Left ventricle myocardium inferior (tissue), 1 donor: ENCODE results near the gene GET4. TPM values are rescaled to one million over a fixed set of nuclear protein-coding genes. Genes with fewer than 3 reads are reported as not detected.

ENCODE experiments used
- DNase-seq: peaks from one replicate; pipeline ENCODE4 v3.0.0-alpha.2; 2020
- H3K27ac ChIP-seq: fragments of 200-600 bp; replicated peaks from 2 replicates; pipeline ENCODE4 v1.8.0; 2021
- H3K27me3 ChIP-seq: fragments of 200-600 bp; 2 replicates; pipeline ENCODE4 v1.8.0; 2021; ENCODE audit warnings: low read depth
- H3K36me3 ChIP-seq: fragments of 200-600 bp; 2 replicates; pipeline ENCODE4 v1.8.0; 2021
- H3K4me1 ChIP-seq: fragments of 200-600 bp; 2 replicates; pipeline ENCODE4 v1.8.0; 2021
- H3K4me3 ChIP-seq: fragments of 200-600 bp; 2 replicates; pipeline ENCODE4 v1.8.0; 2021; ENCODE audit warnings: mild to moderate bottlenecking, moderate library complexity
- H3K9me3 ChIP-seq: fragments of 200-600 bp; replicated peaks from 2 replicates; pipeline ENCODE4 v1.8.0; 2021
- CTCF ChIP-seq: fragments of 200-600 bp; IDR thresholded peaks from 2 replicates; pipeline ENCODE4 v1.8.0; 2021; ENCODE audit warnings: antibody characterized with exemption, mild to moderate bottlenecking, borderline replicate concordance
- intact Hi-C: fragments of 100-400 bp; cut with micrococcal nuclease; formaldehyde crosslinking; loops from one replicate; pipeline ENCODE4 v1.11.0; 2022
- total RNA-seq: library from RNA; stranded (reverse); fragmentation: NEBNext Ultra II Directional; extraction: Animal tissue kit (Norgen Biotek cat#: 25700); gene quantifications from one replicate; pipeline ENCODE4 v1.2.1, GENCODE V29; 2021
- donor health status: DM: no; HTN: yes; CAD: no; lungs with severe emphysema.

Gene GET4
- total RNA-seq, 1 donor from 2014 or later: 22.9 TPM

GRCh38 chr7:832167-832967, 44.0 kb upstream of the GET4 start, which contains the start of gene SUN1:
SUN1 (plus strand) TSS chr7:832476; CDS start chr7:832525, 49 bp downstream.
- intact Hi-C loops: loop anchor here (10.0 kb wide), 1 partner anchor 48 kb away; no protein-coding TSS in a partner anchor
- H3K36me3 ChIP-seq: peaks cover 9% of the 10 kb centered on the region
- H3K27me3 ChIP-seq: no peaks in the 10 kb centered on the region
- peak within 1 kb of the TSS; percentile 52 for H3K4me3 ChIP-seq
- H3K9me3 ChIP-seq: no peaks in the 10 kb centered on the region
- DNase-seq: no peak
- TF ChIP-seq CTCF: no peak
- H3K4me1 ChIP-seq: peaks cover 98% of the 10 kb centered on the region
- peak within 1 kb of the TSS; percentile 95 for H3K27ac ChIP-seq

GRCh38 chr7:832968-833424, 43.4 kb upstream of the GET4 start:
- peaks cover 9% of the 10 kb centered on the region for H3K36me3 ChIP-seq
- DNase-seq: no peak
- H3K27me3 ChIP-seq: no peaks in the 10 kb centered on the region
- TF ChIP-seq CTCF: no peak
- H3K4me3 ChIP-seq: peak overlapping the region; percentile 52
- peak overlapping the region; percentile 95 for H3K27ac ChIP-seq
- peaks cover 98% of the 10 kb centered on the region for H3K4me1 ChIP-seq
- H3K9me3 ChIP-seq: no peaks in the 10 kb centered on the region
- intact Hi-C loops: loop anchor here (10.0 kb wide), 1 partner anchor 48 kb away; no protein-coding TSS in a partner anchor

GRCh38 chr7:833601-834258, 42.6 kb upstream of the GET4 start:
- Histone ChIP-seq H3K4me3 (no peak overlapping the region), H3K9me3 (no peaks in the 10 kb centered on the region), H3K27me3 (no peaks in the 10 kb centered on the region), H3K27ac (peak overlapping the region; percentile 95), H3K4me1 (peaks cover 98% of the 10 kb centered on the region), H3K36me3 (peaks cover 9% of the 10 kb centered on the region)
- intact Hi-C loops: loop anchor here (10.0 kb wide), 1 partner anchor 49 kb away; no protein-coding TSS in a partner anchor
- DNase-seq: no peak
- no peak for TF ChIP-seq CTCF

- Histone ChIP-seq H3K36me3 (peaks cover 15% of the 10 kb centered on the region), H3K27ac (peak overlapping the region; percentile 95), H3K4me1 (peaks cover 98% of the 10 kb centered on the region), H3K27me3 (no peaks in the 10 kb centered on the region), H3K9me3 (no peaks in the 10 kb centered on the region), H3K4me3 (no peak overlapping the region)
- no peak for TF ChIP-seq CTCF
- no peak for DNase-seq
- intact Hi-C loops: loop anchor here (10.0 kb wide), 1 partner anchor 49 kb away; no protein-coding TSS in a partner anchor
Measured at GRCh38 chr7:834277-834676, 42.1 kb upstream of the GET4 start.

GRCh38 chr7:835021-835420, 41.3 kb upstream of the GET4 start:
- peaks cover 91% of the 10 kb centered on the region for H3K4me1 ChIP-seq
- no peak for TF ChIP-seq CTCF
- no peak overlapping the region for H3K4me3 ChIP-seq
- peak overlapping the region; percentile 95 for H3K27ac ChIP-seq
- intact Hi-C loops: loop anchor here (10.0 kb wide), 1 partner anchor 50 kb away; no protein-coding TSS in a partner anchor
- no peaks in the 10 kb centered on the region for H3K27me3 ChIP-seq
- no peak for DNase-seq
- H3K9me3 ChIP-seq: no peaks in the 10 kb centered on the region
- H3K36me3 ChIP-seq: peaks cover 22% of the 10 kb centered on the region
